ENCODE data around the gene TMEM219.

The TMEM219 gene

GRCh38 chr16:29993191-29993902 lies 31.5 kb downstream of the TMEM219 start:
- Mint-ChIP-seq H3K4me1 (peaks cover 24 to 33% of the 10 kb centered on the region in 2 donors), H3K36me3 (peaks cover 26 to 51% of the 10 kb centered on the region in 2 donors), H3K4me3 (no peak overlapping the region), H3K27ac (no peak overlapping the region), H3K27me3 (no peaks in the 10 kb centered on the region), H3K9me3 (no peaks in the 10 kb centered on the region)
- DNase-seq (no peak), ATAC-seq (replicated peaks) (no peak)

- peak overlapping the region; percentile 99 for H3K27ac Mint-ChIP-seq
These were observed 32.2 kb downstream of the TMEM219 start for GRCh38 chr16:29993903-29994599.

GRCh38 chr16:29994600-29995323 lies 32.9 kb downstream of the TMEM219 start:
- peak; percentile 62 to 64 for ATAC-seq (replicated peaks)
- peaks cover 23 to 50% of the 10 kb centered on the region in 2 donors for H3K36me3 Mint-ChIP-seq

More at GRCh38 chr16:29993903-29994599, 32.2 kb downstream of the TMEM219 start:
- H3K27me3 Mint-ChIP-seq: no peaks in the 10 kb centered on the region
- H3K4me1 Mint-ChIP-seq: peaks cover 24 to 38% of the 10 kb centered on the region in 2 donors
- no peak for DNase-seq
- peak overlapping the region; percentile 97 for H3K4me3 Mint-ChIP-seq
- no peaks in the 10 kb centered on the region for H3K9me3 Mint-ChIP-seq
- peaks cover 22 to 49% of the 10 kb centered on the region in 2 donors for H3K36me3 Mint-ChIP-seq
- no peak for ATAC-seq (replicated peaks)

GRCh38 chr16:29995324-29995910 lies 33.5 kb downstream of the TMEM219 start, which contains the start of gene HIRIP3:
HIRIP3 (minus strand) TSS chr16:29995617; CDS start chr16:29995605, 12 bp downstream.
- Mint-ChIP-seq H3K36me3 (peaks cover 24 to 50% of the 10 kb centered on the region in 2 donors), H3K27ac (peak within 1 kb of the TSS; percentile 99)

More at GRCh38 chr16:29994600-29995323, 32.9 kb downstream of the TMEM219 start:
- Mint-ChIP-seq H3K4me1 (peaks cover 30 to 45% of the 10 kb centered on the region in 2 donors), H3K27me3 (no peaks in the 10 kb centered on the region), H3K9me3 (no peaks in the 10 kb centered on the region), H3K27ac (peak overlapping the region; percentile 99), H3K4me3 (peak overlapping the region; percentile 97)
- DNase-seq: no peak

GRCh38 chr16:29995911-29996765 lies 34.3 kb downstream of the TMEM219 start, which contains the start of gene INO80E:
INO80E (plus strand) TSS chr16:29996241; CDS start chr16:29996311, 70 bp downstream.
- Mint-ChIP-seq H3K27me3 (no peaks in the 10 kb centered on the region), H3K4me1 (peaks cover 32 to 48% of the 10 kb centered on the region in 2 donors), H3K36me3 (peaks cover 22 to 46% of the 10 kb centered on the region in 2 donors), H3K27ac (peak within 1 kb of the TSS; percentile 99), H3K9me3 (no peaks in the 10 kb centered on the region), H3K4me3 (peak within 1 kb of the TSS; percentile 97)
- ATAC-seq (replicated peaks): peak; percentile 95 to 97
- DNase-seq: peak; percentile 99

More at GRCh38 chr16:29995324-29995910, 33.5 kb downstream of the TMEM219 start, which contains the start of gene HIRIP3:
- DNase-seq: peak; percentile 84
- Mint-ChIP-seq H3K27me3 (no peaks in the 10 kb centered on the region), H3K9me3 (no peaks in the 10 kb centered on the region), H3K4me3 (peak within 1 kb of the TSS; percentile 97), H3K4me1 (peaks cover 32 to 48% of the 10 kb centered on the region in 2 donors)
- ATAC-seq (replicated peaks): peak; percentile 65 to 73

GRCh38 chr16:29996766-29997250 lies 34.9 kb downstream of the TMEM219 start:
- Mint-ChIP-seq H3K4me3 (peak overlapping the region; percentile 97), H3K36me3 (peaks cover 27 to 49% of the 10 kb centered on the region in 2 donors), H3K27ac (peak overlapping the region; percentile 99), H3K9me3 (no peaks in the 10 kb centered on the region), H3K4me1 (peaks cover 34 to 48% of the 10 kb centered on the region in 2 donors), H3K27me3 (no peaks in the 10 kb centered on the region)
- DNase-seq (no peak), ATAC-seq (replicated peaks) (no peak)

GRCh38 chr16:29999605-30000004 lies 37.7 kb downstream of the TMEM219 start:
- ATAC-seq (replicated peaks) (no peak), DNase-seq (no peak)
- Mint-ChIP-seq H3K4me1 (peaks cover 37 to 46% of the 10 kb centered on the region in 2 donors), H3K27ac (peak overlapping the region; percentile 22), H3K4me3 (no peak overlapping the region), H3K36me3 (peaks cover 31 to 57% of the 10 kb centered on the region in 2 donors), H3K27me3 (no peaks in the 10 kb centered on the region), H3K9me3 (no peaks in the 10 kb centered on the region)

GRCh38 chr16:30000735-30001631 lies 39.1 kb downstream of the TMEM219 start:
- no peak overlapping the region for H3K27ac Mint-ChIP-seq
- ATAC-seq (replicated peaks) (no peak), DNase-seq (no peak)
- H3K9me3 Mint-ChIP-seq: no peaks in the 10 kb centered on the region
- H3K27me3 Mint-ChIP-seq: no peaks in the 10 kb centered on the region
- no peak overlapping the region for H3K4me3 Mint-ChIP-seq
- H3K36me3 Mint-ChIP-seq: peaks cover 31 to 56% of the 10 kb centered on the region in 2 donors
- peaks cover 38 to 41% of the 10 kb centered on the region in 2 donors for H3K4me1 Mint-ChIP-seq

GRCh38 chr16:30002614-30003346 lies 40.9 kb downstream of the TMEM219 start:
- no peaks in the 10 kb centered on the region for H3K27me3 Mint-ChIP-seq
- ATAC-seq (replicated peaks): no peak
- H3K27ac Mint-ChIP-seq: no peak overlapping the region
- no peaks in the 10 kb centered on the region for H3K9me3 Mint-ChIP-seq
- H3K4me1 Mint-ChIP-seq: peaks cover 31 to 32% of the 10 kb centered on the region in 2 donors
- H3K36me3 Mint-ChIP-seq: peaks cover 29 to 53% of the 10 kb centered on the region in 2 donors
- H3K4me3 Mint-ChIP-seq: no peak overlapping the region
- no peak for DNase-seq

- DNase-seq (no peak), ATAC-seq (replicated peaks) (no peak)
- Mint-ChIP-seq H3K9me3 (no peaks in the 10 kb centered on the region), H3K4me1 (peaks cover 30 to 31% of the 10 kb centered on the region in 2 donors), H3K36me3 (peaks cover 30 to 50% of the 10 kb centered on the region in 2 donors), H3K27ac (peak overlapping the region; percentile 69), H3K27me3 (peaks cover 0 to under 1% of the 10 kb centered on the region in 2 donors), H3K4me3 (peak overlapping the region in 1 of 2 donors; percentile 39)
These were observed 42.0 kb downstream of the TMEM219 start for GRCh38 chr16:30003670-30004423.

- Mint-ChIP-seq H3K27ac (peak overlapping the region; percentile 69), H3K27me3 (peaks cover 5 to 6% of the 10 kb centered on the region in 2 donors), H3K4me1 (peaks cover 25% of the 10 kb centered on the region in 2 donors), H3K9me3 (no peaks in the 10 kb centered on the region), H3K4me3 (peak overlapping the region; percentile 34 to 39), H3K36me3 (peaks cover 29 to 44% of the 10 kb centered on the region in 2 donors)
- no peak for ATAC-seq (replicated peaks)
- DNase-seq: no peak
These were observed 42.5 kb downstream of the TMEM219 start for GRCh38 chr16:30004424-30004776.

Data from stimulated activated naive B cell treated with anti-CD40 and anti-IgM and Interleukin-4, amounts not matched to agents 10 μg/mL and 1 μg/mL and 100 μg/mL, for 72 hours (primary cell).